ENCODE measurements around the gene NEURL1B.

DNA sequence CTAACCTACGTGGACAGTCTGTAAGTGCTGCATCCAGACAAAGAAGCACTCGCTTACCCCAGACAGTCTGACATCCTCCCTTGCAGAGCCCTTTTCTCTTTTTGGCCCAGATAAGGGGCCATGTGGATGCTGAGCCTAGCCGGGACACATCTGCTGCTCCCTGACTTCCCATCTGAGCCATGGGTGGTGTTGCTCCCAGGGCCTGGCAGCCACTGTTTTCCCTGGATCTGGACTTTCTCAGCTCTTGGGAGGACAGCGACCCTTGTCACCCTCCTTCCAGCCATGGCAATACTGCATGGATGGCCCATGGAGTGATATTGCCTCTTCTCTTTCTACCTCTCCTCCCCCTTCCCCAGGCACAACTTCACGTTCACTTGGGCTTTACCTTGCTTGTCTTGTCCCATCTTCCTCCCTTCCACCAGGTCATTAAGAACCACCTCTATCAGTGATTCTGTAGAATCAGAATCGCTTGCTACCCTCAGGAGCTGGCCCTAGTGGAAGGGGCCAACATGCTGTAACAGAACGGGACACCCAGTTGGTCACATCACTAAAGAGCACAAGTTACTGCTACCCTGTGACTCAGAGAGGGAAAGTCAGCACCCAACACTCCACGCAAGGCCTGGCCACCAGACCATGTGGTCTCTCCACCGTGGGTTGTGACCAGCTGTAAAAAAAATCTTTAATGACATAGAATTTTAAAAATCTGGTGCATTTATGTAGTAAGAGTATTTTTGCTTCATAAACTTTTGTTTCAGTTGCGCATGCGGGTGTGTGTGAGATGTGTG, 4.4 kb downstream of the NEURL1B start:
- TF ChIP-seq ZNF121 (tag by site-specific recombination; IDR thresholded peaks at IDR 0.05), result no peak
- TF ChIP-seq, protein P1, sequence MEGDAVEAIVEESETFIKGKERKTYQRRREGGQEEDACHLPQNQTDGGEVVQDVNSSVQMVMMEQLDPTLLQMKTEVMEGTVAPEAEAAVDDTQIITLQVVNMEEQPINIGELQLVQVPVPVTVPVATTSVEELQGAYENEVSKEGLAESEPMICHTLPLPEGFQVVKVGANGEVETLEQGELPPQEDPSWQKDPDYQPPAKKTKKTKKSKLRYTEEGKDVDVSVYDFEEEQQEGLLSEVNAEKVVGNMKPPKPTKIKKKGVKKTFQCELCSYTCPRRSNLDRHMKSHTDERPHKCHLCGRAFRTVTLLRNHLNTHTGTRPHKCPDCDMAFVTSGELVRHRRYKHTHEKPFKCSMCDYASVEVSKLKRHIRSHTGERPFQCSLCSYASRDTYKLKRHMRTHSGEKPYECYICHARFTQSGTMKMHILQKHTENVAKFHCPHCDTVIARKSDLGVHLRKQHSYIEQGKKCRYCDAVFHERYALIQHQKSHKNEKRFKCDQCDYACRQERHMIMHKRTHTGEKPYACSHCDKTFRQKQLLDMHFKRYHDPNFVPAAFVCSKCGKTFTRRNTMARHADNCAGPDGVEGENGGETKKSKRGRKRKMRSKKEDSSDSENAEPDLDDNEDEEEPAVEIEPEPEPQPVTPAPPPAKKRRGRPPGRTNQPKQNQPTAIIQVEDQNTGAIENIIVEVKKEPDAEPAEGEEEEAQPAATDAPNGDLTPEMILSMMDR (tag by site-specific recombination; IDR thresholded peaks at IDR 0.05), result no peak
